ENCODE measurements around the gene C12orf57. TPM values are rescaled to one million over a fixed set of nuclear protein-coding genes. Genes with fewer than 3 reads are reported as not detected.
A peak's percentile ranks its signal among the peaks of the same experiment; 100 is the strongest.

C12orf57 gene
- total RNA-seq, 1 experiment from 2014 or later: 158 TPM

- TF ChIP-seq E2F5 (CRISPR knock-in tag; IDR thresholded peaks at IDR 0.05) (peak; percentile 16; the same call in 1 of the 2 replicates), RORB (CRISPR knock-in tag; IDR thresholded peaks at IDR 0.05) (no peak)
These were observed 18.6 kb downstream of the C12orf57 start (continued) for GRCh38 chr12:6962285-6963015.

- no peak overlapping the region for H3K27ac Mint-ChIP-seq
- POLR2A ChIA-PET: interaction anchor here (0.9 to 6.6 kb wide), 7 partner anchors 18 to 90 kb away, joined by 3 to 167 read pairs (median 5); partner anchors contain the start of genes C12orf57, LPCAT3, RNU7-1 and SPSB2
These were observed 19.4 kb downstream of the C12orf57 start for GRCh38 chr12:6963016-6963731.

More at GRCh38 chr12:6963016-6963731, 19.4 kb downstream of the C12orf57 start:
- H3K36me3 Mint-ChIP-seq: peaks cover 30% of the 10 kb centered on the region
- no peaks in the 10 kb centered on the region for H3K9me3 Mint-ChIP-seq
- ATAC-seq: peak; percentile 35
- no peak for TF ChIP-seq ZNF317 (CRISPR knock-in tag; IDR thresholded peaks at IDR 0.05; ENCODE audit: borderline replicate concordance, low read depth)
- TF ChIP-seq NFE2L1 (CRISPR knock-in tag; IDR thresholded peaks at IDR 0.05): peak; percentile 31; the same call in 1 of the 2 replicates
- TF ChIP-seq ZSCAN18 (CRISPR knock-in tag; IDR thresholded peaks at IDR 0.05): no peak
- TF ChIP-seq KAT7 (CRISPR knock-in tag; IDR thresholded peaks at IDR 0.05; ENCODE audit: borderline replicate concordance): peak; percentile 62; the same call in 1 of the 2 replicates
- TF ChIP-seq ZNF138 (CRISPR knock-in tag; conservative IDR thresholded peaks at IDR 0.05): no peak
- TF ChIP-seq ZNF423 (CRISPR knock-in tag; IDR thresholded peaks at IDR 0.05): peak; percentile 40; the same call in 1 of the 2 replicates
- no peak for TF ChIP-seq AFF4 (CRISPR knock-in tag; IDR thresholded peaks at IDR 0.05; ENCODE audit: borderline replicate concordance)
- peak; percentile 51; the same call in 1 of the 2 replicates for TF ChIP-seq ZNF232 (CRISPR knock-in tag; IDR thresholded peaks at IDR 0.05)
- 0 out of 2 replicates have a peak, but pooled peaks have one; percentile 34 for TF ChIP-seq ZNF281 (CRISPR knock-in tag; IDR thresholded peaks at IDR 0.05)
- no peak for TF ChIP-seq NFYB (CRISPR knock-in tag; conservative IDR thresholded peaks at IDR 0.05; ENCODE audit: low read depth)
- peak; percentile 53; the same call in 1 of the 2 replicates for TF ChIP-seq SP1 (CRISPR knock-in tag; conservative IDR thresholded peaks at IDR 0.05)
- H3K27me3 Mint-ChIP-seq (ENCODE audit: low read depth): no peaks in the 10 kb centered on the region
- peak; percentile 83 for DNase-seq (ENCODE audit: low spot score)
- CTCF ChIA-PET: interaction anchor here (0.8 to 9.7 kb wide), 15 partner anchors 11 to 150 kb away, joined by 3 to 296 read pairs (median 10); partner anchors contain the start of genes ATN1, C12orf57, LPCAT3 and PTPN6
- H3K4me1 Mint-ChIP-seq: peaks cover 55% of the 10 kb centered on the region
- peak overlapping the region; percentile 75 for H3K4me3 Mint-ChIP-seq
